HG03060 (cell line): ENCODE results near the gene COL25A1.

Experiments
- ATAC-seq: cut with Tn5 transposase; IDR thresholded peaks from one replicate; pipeline ENCODE4 v1.9.1; 2021; ENCODE audit warnings: low read depth, moderate number of reproducible peaks; ENCODE audit not compliant: unreplicated experiment

Gene COL25A1

GRCh38 chr4:108795733-108796132 is 506.7 kb downstream of the COL25A1 start:
- no peak for ATAC-seq

DNA sequence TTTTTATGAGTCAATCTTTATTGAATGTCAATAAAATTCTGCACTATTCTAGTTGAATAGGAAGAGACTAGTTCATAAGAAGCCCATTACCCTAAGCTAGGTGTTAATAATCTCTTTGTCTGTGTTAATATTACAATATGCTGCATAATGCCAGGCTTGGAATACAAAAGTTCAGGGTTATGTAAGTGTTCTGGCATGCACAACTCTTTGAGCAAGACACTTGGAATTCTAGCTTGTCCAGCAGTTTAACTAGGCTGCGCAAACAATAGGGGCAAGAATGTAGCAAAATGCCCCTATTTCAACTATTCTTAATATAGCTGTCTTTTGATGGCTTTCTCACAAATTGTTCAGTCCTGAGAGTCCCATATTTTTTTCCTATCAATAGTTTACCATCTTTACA is 508.3 kb downstream of the COL25A1 start:
- ATAC-seq: no peak

- ATAC-seq: no peak
Measured at GRCh38 chr4:108793415-108793814, 509.0 kb downstream of the COL25A1 start.

- ATAC-seq: no peak
Measured at GRCh38 chr4:108788731-108789130, 513.7 kb downstream of the COL25A1 start.

DNA sequence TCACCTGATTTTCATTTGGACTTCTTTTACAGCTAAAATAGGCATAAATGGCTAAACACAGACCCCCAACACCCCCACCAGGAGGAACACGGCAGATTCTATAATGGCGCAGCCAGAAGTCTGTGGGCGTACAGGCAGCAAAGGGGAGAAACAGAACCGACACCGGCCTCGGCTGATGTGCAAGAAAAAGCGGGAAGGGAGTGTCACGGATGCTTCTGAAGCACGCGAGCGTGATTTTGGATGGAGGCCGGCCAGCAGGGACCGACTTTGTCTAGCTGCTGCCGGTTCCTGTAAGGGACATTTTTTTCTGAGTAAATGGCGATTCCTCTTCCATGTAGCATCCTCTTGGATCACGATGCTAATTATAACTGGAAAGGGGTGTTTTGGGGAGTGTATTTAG is 514.7 kb downstream of the COL25A1 start:
- no peak for ATAC-seq

GRCh38 chr4:108787106-108787505 is 515.4 kb downstream of the COL25A1 start:
- no peak for ATAC-seq

GRCh38 chr4:108786351-108786750 is 516.1 kb downstream of the COL25A1 start:
- no peak for ATAC-seq

DNA sequence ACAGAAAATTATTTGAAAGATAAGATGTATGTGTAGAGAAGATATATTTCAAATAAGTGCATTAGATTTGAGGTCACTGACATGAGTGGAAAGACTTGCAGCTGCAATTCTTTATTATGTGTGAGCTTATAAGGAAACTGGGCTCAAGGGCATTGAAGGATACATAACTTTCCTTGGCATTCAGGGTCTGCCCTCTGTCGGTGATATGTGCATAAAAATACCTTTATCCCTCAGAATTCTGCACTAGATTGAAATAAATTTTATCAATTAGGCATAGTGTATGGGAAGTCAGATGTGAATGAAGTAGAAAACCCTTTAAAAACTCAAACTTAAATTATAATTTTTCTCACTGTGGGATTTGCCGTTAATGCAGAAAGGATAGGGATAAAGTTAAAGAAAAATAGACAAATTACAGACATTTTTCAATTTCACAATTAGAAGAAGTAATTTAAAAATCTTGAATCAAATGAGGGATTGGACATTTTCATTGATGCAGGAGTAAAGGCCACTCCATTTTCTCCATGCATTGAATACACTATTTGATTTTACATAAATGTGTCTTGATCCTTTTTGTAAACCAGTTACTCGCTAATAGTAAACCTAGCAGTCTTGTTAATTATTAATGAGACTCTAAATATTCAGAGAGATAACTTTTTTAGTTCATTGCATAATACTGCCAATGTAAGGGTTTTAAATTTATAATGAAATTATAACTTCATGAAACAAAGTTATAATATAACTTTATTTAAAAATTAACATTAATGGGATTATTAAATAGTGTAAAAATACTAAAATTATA is 518.6 kb downstream of the COL25A1 start:
- ATAC-seq: no peak

GRCh38 chr4:108779958-108780357 is 522.5 kb downstream of the COL25A1 start:
- no peak for ATAC-seq

GRCh38 chr4:108777388-108777787 is 525.1 kb downstream of the COL25A1 start:
- ATAC-seq: no peak

DNA sequence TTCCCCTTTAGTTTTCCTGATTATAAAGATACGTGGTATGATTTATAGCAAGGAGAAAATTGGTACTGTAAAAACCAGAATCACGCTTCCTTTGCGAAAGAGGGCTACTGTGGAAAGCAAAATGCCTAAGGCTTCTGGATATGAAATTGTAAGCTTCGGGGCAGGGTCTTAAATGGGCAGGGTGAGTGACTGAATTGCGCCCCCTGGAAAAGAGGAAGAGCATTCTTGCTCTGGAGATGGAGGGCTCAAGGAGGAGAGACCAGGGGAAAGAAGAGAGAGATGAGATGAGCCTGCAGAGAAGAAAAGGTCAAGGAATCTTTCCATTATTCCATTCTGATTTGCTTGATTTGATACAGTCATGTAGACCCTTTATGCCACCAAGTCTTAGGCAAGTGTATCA is 526.5 kb downstream of the COL25A1 start:
- ATAC-seq: no peak

GRCh38 chr4:108774809-108775530 is 527.5 kb downstream of the COL25A1 start:
- ATAC-seq: no peak

GRCh38 chr4:108772402-108772801 is 530.1 kb downstream of the COL25A1 start:
- ATAC-seq: no peak

DNA sequence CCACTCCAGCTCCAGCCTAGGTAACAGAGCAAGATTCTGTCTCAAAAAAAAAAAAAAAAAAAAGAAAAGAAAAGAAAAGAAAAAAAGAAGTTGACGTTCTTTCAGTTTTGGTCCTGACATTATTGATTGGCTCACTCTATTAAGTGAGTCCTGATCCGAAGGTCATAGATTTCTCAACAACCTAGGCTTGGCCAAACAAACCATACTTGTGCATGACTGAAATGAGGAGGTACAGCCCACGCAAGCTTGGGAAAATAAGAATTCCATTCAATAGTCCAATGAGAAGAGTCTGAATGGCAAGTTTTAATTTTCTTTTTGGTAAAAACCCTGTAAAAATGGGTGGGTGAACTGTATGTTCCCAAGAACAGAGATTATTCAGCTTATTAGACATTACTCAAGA is 536.4 kb downstream of the COL25A1 start:
- no peak for ATAC-seq

- ATAC-seq: no peak
Measured at GRCh38 chr4:108763986-108764385, 538.5 kb downstream of the COL25A1 start.

DNA sequence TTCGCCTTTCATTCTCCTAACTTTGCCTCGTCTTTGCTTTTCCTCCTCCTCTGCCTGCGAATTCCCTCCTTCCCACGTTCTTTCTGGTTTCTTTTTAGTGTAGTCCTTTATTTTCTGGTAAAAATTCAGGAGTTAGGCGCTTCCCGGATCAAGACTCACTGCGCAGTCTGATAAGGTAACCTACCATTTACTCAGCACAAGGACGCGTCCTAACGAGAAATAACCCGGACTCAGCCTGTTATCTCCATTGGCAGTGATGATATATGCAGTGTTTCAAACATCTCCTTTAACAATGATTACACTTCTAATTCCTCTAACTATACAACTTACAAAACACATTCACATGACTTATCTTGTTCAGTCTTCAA is 539.2 kb downstream of the COL25A1 start:
- ATAC-seq: no peak

DNA sequence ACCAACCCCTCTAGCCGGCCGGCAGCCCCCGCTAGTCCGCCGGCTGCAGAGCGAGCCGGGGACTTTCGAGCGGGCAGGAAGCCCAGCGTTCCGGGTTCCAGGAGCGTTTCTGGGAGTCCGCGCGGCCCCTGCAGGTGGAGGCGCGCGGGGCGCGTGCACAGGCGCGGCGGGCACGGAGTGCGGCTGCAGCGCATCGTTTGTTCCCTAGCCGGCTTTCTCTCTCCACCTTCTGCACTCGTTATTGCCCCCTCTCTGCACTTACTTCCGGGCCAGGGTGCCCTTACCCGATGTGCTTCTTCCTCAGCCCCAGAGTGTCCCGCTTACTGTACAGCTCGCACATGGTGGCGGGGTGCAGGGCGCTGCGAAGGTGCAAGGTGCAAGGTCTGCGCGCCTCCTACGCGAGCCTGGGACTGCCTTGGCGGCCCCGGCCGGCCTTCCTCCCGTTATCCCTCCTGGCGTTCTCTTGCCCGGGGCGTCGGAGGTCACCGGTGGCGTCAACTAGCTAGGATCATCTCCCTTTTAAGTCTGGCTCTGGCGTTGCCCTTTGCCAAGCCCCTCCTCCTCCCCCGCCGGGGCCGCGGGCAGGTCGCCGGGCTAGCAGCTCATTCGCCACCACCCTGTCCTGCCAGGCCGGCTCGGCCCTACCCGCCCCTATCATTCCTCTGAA is 539.8 kb downstream of the COL25A1 start, which contains the start of gene ETNPPL:
Gene ETNPPL (minus strand): TSS at position 495 of the 667 bp plus-strand sequence. CDS start 155 bp downstream, at position 340.
- no peak for ATAC-seq
